Calu3 (cell line): ENCODE results near the gene SMAD3. TPM values are rescaled to one million over a fixed set of nuclear protein-coding genes. Genes with fewer than 3 reads are reported as not detected.
A peak's percentile ranks its signal among the peaks of the same experiment; 100 is the strongest.

ENCODE experiments used
- BruUV-seq: library from RNA; stranded (reverse); fragments of 400-500 nt; replicated peaks from 2 replicates; lab custom pipeline; 2021; lab: Mats Ljungman, UMichigan
- CTCF ChIA-PET: fragments of 300-600 bp; sonication (Branson Sonifier 250); formaldehyde crosslinking; loops from one replicate; lab custom pipeline; 2022; ENCODE audit warnings: antibody characterized with exemption; lab: Charles Lee
- DNase-seq: peaks from one replicate; pipeline ENCODE4 v3.0.0; 2022
- H3K27ac Mint-ChIP-seq: one replicate; pipeline ENCODE4 v1.8.0; 2022; ENCODE audit warnings: mixed read lengths; ENCODE audit not compliant: unreplicated experiment
- H3K27me3 Mint-ChIP-seq: one replicate; pipeline ENCODE4 v1.8.0; 2022; ENCODE audit warnings: mixed read lengths; ENCODE audit not compliant: unreplicated experiment
- H3K36me3 Mint-ChIP-seq: one replicate; pipeline ENCODE4 v1.8.0; 2022; ENCODE audit warnings: mild to moderate bottlenecking, moderate library complexity, mixed read lengths; ENCODE audit not compliant: insufficient read depth, unreplicated experiment
- H3K4me1 Mint-ChIP-seq: one replicate; pipeline ENCODE4 v1.8.0; 2022; ENCODE audit warnings: mild to moderate bottlenecking, low read depth, mixed read lengths; ENCODE audit not compliant: unreplicated experiment
- H3K4me3 Mint-ChIP-seq: one replicate; pipeline ENCODE4 v1.8.0; 2022; ENCODE audit warnings: mild to moderate bottlenecking, low read depth, moderate library complexity, mixed read lengths; ENCODE audit not compliant: unreplicated experiment
- H3K9me3 Mint-ChIP-seq: one replicate; pipeline ENCODE4 v1.8.0; 2022; ENCODE audit warnings: low read depth, mixed read lengths; ENCODE audit not compliant: unreplicated experiment
- intact Hi-C: fragments of 100-400 bp; cut with micrococcal nuclease; formaldehyde crosslinking; loops from one replicate; pipeline ENCODE4 v1.10.0; 2022; ENCODE audit not compliant: unreplicated experiment
- total RNA-seq: library from RNA; stranded (reverse); gene quantifications from 2 replicates; pipeline ENCODE4 v1.2.3, GENCODE V29; 2022
- TF ChIP-seq, protein P1 (sequence below): fragments of 200-600 bp; IDR thresholded peaks from one replicate; pipeline ENCODE4 v1.8.0; 2022; ENCODE audit warnings: antibody characterized with exemption; ENCODE audit not compliant: unreplicated experiment

Gene SMAD3
- total RNA-seq, 1 experiment from 2014 or later = 121 TPM

GRCh38 chr15:67107014-67107812 lies 41.8 kb downstream of the SMAD3 start:
- peak overlapping the region; percentile 61 for H3K4me3 Mint-ChIP-seq
- CTCF ChIA-PET = interaction anchor here (0.5 to 1.8 kb wide), 22 partner anchors 10 to 1048 kb away, joined by 3 to 8 read pairs (median 4); partner anchors contain the start of gene SMAD3
- TF ChIP-seq, protein P1, sequence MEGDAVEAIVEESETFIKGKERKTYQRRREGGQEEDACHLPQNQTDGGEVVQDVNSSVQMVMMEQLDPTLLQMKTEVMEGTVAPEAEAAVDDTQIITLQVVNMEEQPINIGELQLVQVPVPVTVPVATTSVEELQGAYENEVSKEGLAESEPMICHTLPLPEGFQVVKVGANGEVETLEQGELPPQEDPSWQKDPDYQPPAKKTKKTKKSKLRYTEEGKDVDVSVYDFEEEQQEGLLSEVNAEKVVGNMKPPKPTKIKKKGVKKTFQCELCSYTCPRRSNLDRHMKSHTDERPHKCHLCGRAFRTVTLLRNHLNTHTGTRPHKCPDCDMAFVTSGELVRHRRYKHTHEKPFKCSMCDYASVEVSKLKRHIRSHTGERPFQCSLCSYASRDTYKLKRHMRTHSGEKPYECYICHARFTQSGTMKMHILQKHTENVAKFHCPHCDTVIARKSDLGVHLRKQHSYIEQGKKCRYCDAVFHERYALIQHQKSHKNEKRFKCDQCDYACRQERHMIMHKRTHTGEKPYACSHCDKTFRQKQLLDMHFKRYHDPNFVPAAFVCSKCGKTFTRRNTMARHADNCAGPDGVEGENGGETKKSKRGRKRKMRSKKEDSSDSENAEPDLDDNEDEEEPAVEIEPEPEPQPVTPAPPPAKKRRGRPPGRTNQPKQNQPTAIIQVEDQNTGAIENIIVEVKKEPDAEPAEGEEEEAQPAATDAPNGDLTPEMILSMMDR = no peak
- H3K36me3 Mint-ChIP-seq = peaks cover 62% of the 10 kb centered on the region
- intact Hi-C loops = loop anchor here (1.0 to 5.0 kb wide), 3 partner anchors 40 to 160 kb away; partner anchors contain the start of gene SMAD3
- peaks cover 3% of the 10 kb centered on the region for H3K9me3 Mint-ChIP-seq
- no peaks in the 10 kb centered on the region for H3K4me1 Mint-ChIP-seq
- H3K27me3 Mint-ChIP-seq = no peaks in the 10 kb centered on the region
- peak overlapping the region; percentile 93 for H3K27ac Mint-ChIP-seq
- TSS peak; percentile 54 for BruUV-seq
- DNase-seq = peak; percentile 90

DNA sequence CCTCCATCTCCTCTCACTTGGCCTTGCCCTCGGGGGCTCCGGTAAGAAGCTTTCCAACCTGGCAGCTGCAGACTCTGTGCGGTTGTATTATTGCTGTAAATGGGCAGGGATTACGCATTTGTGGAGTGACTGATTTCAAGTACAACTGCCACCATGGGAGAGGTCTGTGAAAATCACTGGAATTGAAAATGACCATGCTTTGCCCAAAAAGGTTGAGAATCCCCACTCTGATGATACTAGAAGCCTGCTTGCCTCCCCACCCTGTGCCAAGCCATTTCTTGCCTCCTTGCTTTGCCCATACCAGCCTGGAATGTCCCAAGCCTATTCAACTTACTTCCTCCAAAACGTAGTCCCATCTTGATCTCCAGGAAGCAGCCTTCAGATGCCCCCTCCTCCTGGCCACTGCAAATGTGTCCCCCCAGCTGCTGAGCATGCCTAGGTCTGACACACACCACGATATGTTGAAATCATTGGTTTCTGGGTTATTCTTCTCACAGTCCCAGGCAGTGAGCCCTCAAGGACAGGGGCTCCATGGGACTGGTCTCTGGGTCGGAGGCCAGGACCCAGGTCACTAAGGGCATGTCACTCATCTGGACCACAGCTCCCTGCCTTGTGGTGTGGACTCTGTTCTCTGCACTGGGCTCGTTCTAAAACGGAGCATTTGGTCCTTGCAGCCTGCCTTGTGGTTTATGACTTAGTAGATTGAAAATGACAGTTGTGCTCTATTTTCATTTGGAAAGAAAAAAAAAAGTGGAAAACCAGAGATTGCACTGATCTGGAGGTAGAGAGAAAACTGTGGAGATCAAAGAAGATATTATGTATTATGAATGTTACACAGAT lies 42.9 kb downstream of the SMAD3 start:
- no TSS peak for BruUV-seq

GRCh38 chr15:67109141-67110034 lies 44.0 kb downstream of the SMAD3 start:
- CTCF ChIA-PET = no interaction called here
- peaks cover 74% of the 10 kb centered on the region for H3K36me3 Mint-ChIP-seq
- H3K27ac Mint-ChIP-seq = peak overlapping the region; percentile 93
- intact Hi-C loops = loop anchor here (5.0 kb wide), 1 partner anchor 42 kb away; the partner anchor contains the start of gene SMAD3
- H3K4me3 Mint-ChIP-seq = no peak overlapping the region
- no peaks in the 10 kb centered on the region for H3K27me3 Mint-ChIP-seq
- TF ChIP-seq, protein P1 = no peak
- H3K9me3 Mint-ChIP-seq = peaks cover 3% of the 10 kb centered on the region
- no peak for DNase-seq
- no peaks in the 10 kb centered on the region for H3K4me1 Mint-ChIP-seq
- BruUV-seq = no TSS peak

More for the DNA sequence above, 42.9 kb downstream of the SMAD3 start:
- Mint-ChIP-seq H3K4me3 (peak overlapping the region; percentile 61), H3K27ac (peak overlapping the region; percentile 93), H3K9me3 (peaks cover 3% of the 10 kb centered on the region), H3K36me3 (peaks cover 67% of the 10 kb centered on the region), H3K4me1 (no peaks in the 10 kb centered on the region), H3K27me3 (no peaks in the 10 kb centered on the region)
- no peak for DNase-seq
- CTCF ChIA-PET = no interaction called here
- intact Hi-C loops = loop anchor here (5.0 kb wide), 1 partner anchor 41 kb away; the partner anchor contains the start of gene SMAD3
- TF ChIP-seq, protein P1 = no peak

GRCh38 chr15:67110361-67110781 lies 45.0 kb downstream of the SMAD3 start:
- Mint-ChIP-seq H3K4me1 (peaks cover 7% of the 10 kb centered on the region), H3K36me3 (peaks cover 76% of the 10 kb centered on the region), H3K27me3 (no peaks in the 10 kb centered on the region), H3K4me3 (no peak overlapping the region), H3K9me3 (peaks cover 3% of the 10 kb centered on the region), H3K27ac (peak overlapping the region; percentile 32)
- CTCF ChIA-PET = no interaction called here
- TF ChIP-seq, protein P1 = no peak
- no peak for DNase-seq
- no TSS peak for BruUV-seq
- intact Hi-C loops = no loop called here
